ENCODE results near the gene SLC5A5.

Gene SLC5A5

GRCh38 chr19:17942582-17943273 lies 71.0 kb downstream of the SLC5A5 start:
- no peak for DNase-seq (ENCODE audit: low read depth)
- no peak overlapping the region for H3K4me3 ChIP-seq (ENCODE audit: low read depth, low read length)
- TF ChIP-seq MYC (IDR thresholded peaks at IDR 0.05; ENCODE audit: low read depth, low read length) (no peak), MAX (IDR thresholded peaks at IDR 0.05; ENCODE audit: low read depth, low read length) (no peak), POLR2A (IDR thresholded peaks at IDR 0.05; ENCODE audit: extremely low read depth, insufficient read length) (no peak), CTCF (IDR thresholded peaks at IDR 0.05; ENCODE audit: low read depth, low read length) (no peak)

- no peak overlapping the region for H3K4me3 ChIP-seq (ENCODE audit: low read depth, low read length)
These were observed 71.8 kb downstream of the SLC5A5 start for GRCh38 chr19:17943274-17944221.

GRCh38 chr19:17944301-17944700 lies 72.6 kb downstream of the SLC5A5 start:
- no peak for DNase-seq (ENCODE audit: low read depth)
- H3K4me3 ChIP-seq (ENCODE audit: low read depth, low read length) = no peak overlapping the region
- TF ChIP-seq MAX (IDR thresholded peaks at IDR 0.05; ENCODE audit: low read depth, low read length) (no peak), POLR2A (IDR thresholded peaks at IDR 0.05; ENCODE audit: extremely low read depth, insufficient read length) (no peak), MYC (IDR thresholded peaks at IDR 0.05; ENCODE audit: low read depth, low read length) (no peak), CTCF (IDR thresholded peaks at IDR 0.05; ENCODE audit: low read depth, low read length) (no peak)

More at GRCh38 chr19:17943274-17944221, 71.8 kb downstream of the SLC5A5 start:
- TF ChIP-seq MYC (IDR thresholded peaks at IDR 0.05; ENCODE audit: low read depth, low read length) (no peak), POLR2A (IDR thresholded peaks at IDR 0.05; ENCODE audit: extremely low read depth, insufficient read length) (no peak), MAX (IDR thresholded peaks at IDR 0.05; ENCODE audit: low read depth, low read length) (no peak), CTCF (IDR thresholded peaks at IDR 0.05; ENCODE audit: low read depth, low read length) (no peak)
- no peak for DNase-seq (ENCODE audit: low read depth)

Data from NB4 (cell line).